ENCODE measurements around the gene LRCH1. TPM values are rescaled to one million over a fixed set of nuclear protein-coding genes. Genes with fewer than 3 reads are reported as not detected.

The LRCH1 gene
- polyA plus RNA-seq, 1 of the 3 experiments (the other 2 are of a cell fraction) = 5.5 TPM

GRCh38 chr13:46795321-46795720 is 242.4 kb downstream of the LRCH1 start:
- TF ChIP-seq REST (IDR thresholded peaks at IDR 0.05; ENCODE audit: low read depth, low read length) (no peak), JUND (IDR thresholded peaks at IDR 0.05) (no peak), SMC3 (IDR thresholded peaks at IDR 0.05; ENCODE audit: low read depth, low read length) (no peak), IRF3 (IDR thresholded peaks at IDR 0.05; ENCODE audit: low read depth, low read length) (no peak)
- peak overlapping the region; percentile 91 for H3K4me2 ChIP-seq
- H2AFZ ChIP-seq (ENCODE audit: low read depth) = no peak overlapping the region
- no peaks in the 10 kb centered on the region for H3K27me3 ChIP-seq (ENCODE audit: insufficient read depth)
- H3F3A ChIP-seq (replicated peaks; ENCODE audit: insufficient read depth) = peaks cover 3% of the 10 kb centered on the region
- ChIA-PET POLR2A (no interaction called here), CTCF (no interaction called here)
- H3K9me2 ChIP-seq = no peaks in the 10 kb centered on the region
- H3K36me3 ChIP-seq (replicated peaks in 1 of 2; ENCODE audit: control insufficient read depth in 1 of 2, insufficient read depth in 2 of 2, low read length in 1 of 2) = peaks cover 21 to 28% of the 10 kb centered on the region in 2 experiments
- peaks cover 41% of the 10 kb centered on the region for H3K79me2 ChIP-seq (ENCODE audit: insufficient read depth)
- DNase-seq = no peak
- 95% methylated on average over 6 of the region's 6 CpGs for WGBS (ENCODE audit: low lambda C conversion rate)
- H3K9me3 ChIP-seq = no peaks in the 10 kb centered on the region
- H3K4me1 ChIP-seq (ENCODE audit: control insufficient read depth in 1 of 2, insufficient read depth in 2 of 2, low read depth in 1 of 2, low read length in 1 of 2) = peaks cover 10 to 17% of the 10 kb centered on the region in 2 experiments; a peak in 3 of 4 replicates
- H3K27ac ChIP-seq (ENCODE audit: low read depth in 2 of 2, low read length in 1 of 2) = no peak overlapping the region
- H3K4me3 ChIP-seq (ENCODE audit: low read depth in 2 of 2, low read length in 1 of 2) = 0 out of 4 replicates have a peak overlapping the region, but pooled peaks of 1 of the 2 experiments have one; percentile 79
- no peaks in the 10 kb centered on the region for H4K20me1 ChIP-seq (ENCODE audit: insufficient read depth)
- H3K9ac ChIP-seq = no peak overlapping the region; the same call in 1 of the 2 replicates

GRCh38 chr13:46796129-46796514 is 243.2 kb downstream of the LRCH1 start:
- Histone ChIP-seq H3K9ac (peak overlapping the region; percentile 92; the same call in 1 of the 2 replicates), H3K9me2 (no peaks in the 10 kb centered on the region), H3K36me3 (replicated peaks in 1 of 2; ENCODE audit: control insufficient read depth in 1 of 2, insufficient read depth in 2 of 2, low read length in 1 of 2) (peaks cover 13 to 20% of the 10 kb centered on the region in 2 experiments), H3K4me1 (ENCODE audit: control insufficient read depth in 1 of 2, insufficient read depth in 2 of 2, low read depth in 1 of 2, low read length in 1 of 2) (peaks cover 10 to 17% of the 10 kb centered on the region in 2 experiments; a peak in 3 of 4 replicates), H2AFZ (ENCODE audit: low read depth) (peak overlapping the region; percentile 91), H3K4me3 (ENCODE audit: low read depth in 2 of 2, low read length in 1 of 2) (peak overlapping the region; percentile 79 to 91), H3K9me3 (no peaks in the 10 kb centered on the region), H3K27ac (ENCODE audit: low read depth in 2 of 2, low read length in 1 of 2) (peak overlapping the region; percentile 82 to 92), H3K27me3 (ENCODE audit: insufficient read depth) (no peaks in the 10 kb centered on the region), H3K79me2 (ENCODE audit: insufficient read depth) (peaks cover 41% of the 10 kb centered on the region), H3F3A (replicated peaks; ENCODE audit: insufficient read depth) (no peaks in the 10 kb centered on the region), H4K20me1 (ENCODE audit: insufficient read depth) (no peaks in the 10 kb centered on the region), H3K4me2 (peak overlapping the region; percentile 91)
- CTCF ChIA-PET = interaction anchor here (0.5 kb wide), 1 partner anchor 1530 kb away, joined by 3 read pairs; no protein-coding TSS in a partner anchor
- no peak for DNase-seq
- TF ChIP-seq GATA2 (CRISPR knock-in tag; IDR thresholded peaks at IDR 0.05) (no peak), TEAD4 (IDR thresholded peaks at IDR 0.05; ENCODE audit: borderline replicate concordance, insufficient read depth) (no peak), TCF12 (IDR thresholded peaks at IDR 0.05) (no peak)
- POLR2A ChIA-PET = no interaction called here
- WGBS (ENCODE audit: low lambda C conversion rate) = 69% methylated on average over 5 of the region's 5 CpGs

Measured in SK-N-SH (cell line).